Activated T-cell treated with anti-CD3 and anti-CD28 coated beads for 24 hours (primary cell): ENCODE results near the gene AGTR2.
"Not testable (repeated sequence)": the region's sequence is repeated elsewhere in the genome, so short reads cannot be mapped to it uniquely, and the experiment has no call there.

Experiments used
- DNase-seq: peaks from one replicate; pipeline ENCODE4 v3.0.0-alpha.2; 2020; ENCODE audit warnings: low read depth

AGTR2 gene, protein sequence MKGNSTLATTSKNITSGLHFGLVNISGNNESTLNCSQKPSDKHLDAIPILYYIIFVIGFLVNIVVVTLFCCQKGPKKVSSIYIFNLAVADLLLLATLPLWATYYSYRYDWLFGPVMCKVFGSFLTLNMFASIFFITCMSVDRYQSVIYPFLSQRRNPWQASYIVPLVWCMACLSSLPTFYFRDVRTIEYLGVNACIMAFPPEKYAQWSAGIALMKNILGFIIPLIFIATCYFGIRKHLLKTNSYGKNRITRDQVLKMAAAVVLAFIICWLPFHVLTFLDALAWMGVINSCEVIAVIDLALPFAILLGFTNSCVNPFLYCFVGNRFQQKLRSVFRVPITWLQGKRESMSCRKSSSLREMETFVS

GRCh38 chrX:116170511-116170910 is at the start of gene AGTR2:
Gene AGTR2 (plus strand): TSS chrX:116170744. CDS start chrX:116172281, 1,537 bp downstream.
- DNase-seq, result no peak

DNA sequence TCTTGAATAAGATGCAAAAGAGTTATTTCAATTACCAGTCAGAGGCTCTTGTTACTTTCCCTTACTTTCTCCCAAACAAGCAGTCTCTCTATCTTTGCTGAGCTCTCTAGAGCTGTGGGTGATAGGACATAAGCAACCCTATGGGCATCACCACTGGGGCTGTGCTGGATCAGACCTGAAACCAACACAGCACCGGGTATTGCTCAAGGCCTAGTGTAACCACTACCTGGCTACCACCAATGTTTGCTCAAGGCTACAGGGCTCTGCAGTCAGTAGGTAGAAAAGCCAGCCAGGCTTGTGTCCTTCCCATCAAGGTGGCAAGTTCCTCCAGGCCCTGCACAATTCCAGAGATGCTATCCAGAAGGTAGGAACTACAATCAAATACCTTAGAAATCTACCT is 35.3 kb upstream of the AGTR2 start:
- no peak for DNase-seq

GRCh38 chrX:116141270-116141669 is 29.3 kb upstream of the AGTR2 start:
- not testable (repeated sequence) for DNase-seq

DNA sequence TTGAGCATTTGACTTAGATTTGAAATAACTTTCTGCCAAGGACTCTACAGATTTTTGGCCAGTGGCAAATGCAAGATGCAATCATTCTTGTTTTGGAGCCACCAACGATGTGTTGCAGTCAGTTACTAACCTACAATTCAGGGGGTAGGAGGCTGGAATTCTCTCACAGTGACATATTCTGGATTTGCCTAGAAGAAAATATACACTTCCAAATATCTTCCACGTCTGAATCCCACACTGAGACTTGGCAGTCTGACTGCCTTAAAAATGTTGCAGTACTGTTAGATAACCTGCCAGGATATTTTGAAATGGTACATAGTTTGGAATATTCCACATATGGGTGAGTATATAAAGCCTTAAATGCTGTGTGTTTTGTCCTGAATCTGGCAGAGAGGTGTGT is 27.6 kb upstream of the AGTR2 start:
- DNase-seq, result no peak

- DNase-seq, result no peak
Measured at GRCh38 chrX:116172976-116173375, 2.4 kb downstream of the AGTR2 start.

DNA sequence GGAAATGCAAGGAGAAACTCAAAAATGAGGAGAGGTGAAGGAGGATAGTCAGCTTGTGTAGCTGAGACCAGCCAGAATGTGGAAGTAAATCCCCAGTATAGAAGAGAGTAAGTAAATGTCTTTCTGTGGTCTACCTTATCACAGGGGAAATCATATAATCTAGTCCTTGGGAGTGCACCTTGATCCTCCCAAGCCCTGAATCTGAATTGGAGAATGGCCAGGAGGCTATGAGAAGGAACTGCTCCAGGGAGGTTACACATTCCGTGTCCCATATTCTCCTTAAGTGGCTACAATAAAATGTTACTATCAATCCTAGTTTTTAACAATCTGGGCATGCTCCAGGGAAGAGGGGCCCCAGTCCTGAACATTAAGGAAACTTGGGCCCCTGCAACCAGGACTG is 10.8 kb downstream of the AGTR2 start:
- DNase-seq, result no peak

GRCh38 chrX:116185163-116185562 is 14.6 kb downstream of the AGTR2 start:
- no peak for DNase-seq

DNA sequence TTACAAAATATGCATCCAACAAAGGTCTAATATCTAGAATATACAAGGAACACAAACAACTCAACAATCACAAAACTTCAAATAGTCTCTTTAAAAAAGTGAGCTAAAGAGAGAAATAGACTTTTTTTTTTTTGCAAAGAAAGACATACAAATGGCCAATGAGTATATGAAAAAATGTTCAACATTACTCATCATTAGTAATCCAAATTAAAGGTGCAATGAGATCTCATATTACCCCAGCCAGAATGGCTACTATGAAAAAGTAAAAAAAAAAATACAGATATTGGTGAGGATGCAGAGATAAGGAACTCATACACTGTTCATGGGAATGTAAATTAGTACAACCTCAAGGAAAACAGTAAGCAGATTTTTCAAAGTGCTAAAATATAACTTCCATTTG is 24.1 kb downstream of the AGTR2 start:
- no peak for DNase-seq

- no peak for DNase-seq
Measured at GRCh38 chrX:116198235-116198634, 27.7 kb downstream of the AGTR2 start.

DNA sequence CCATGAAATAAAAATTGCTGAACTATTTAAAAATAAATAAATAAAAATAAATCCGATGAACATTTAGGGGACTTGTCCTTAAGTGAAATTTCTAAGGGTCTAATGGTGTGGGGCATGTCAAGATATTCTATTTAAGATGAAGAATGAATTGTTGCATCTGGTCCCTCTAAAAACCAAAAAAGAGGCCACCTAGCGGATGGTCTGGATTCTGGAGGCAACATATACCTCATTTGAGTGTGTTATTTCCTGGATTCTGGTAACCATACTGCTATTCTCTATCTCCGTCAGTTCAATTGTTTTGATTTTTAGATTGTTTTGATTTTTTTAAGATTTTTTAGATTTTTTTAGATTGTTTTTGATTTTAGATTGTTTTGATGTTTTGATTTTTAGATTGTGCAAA is 28.3 kb downstream of the AGTR2 start:
- DNase-seq, result no peak

- DNase-seq, result no peak
Measured at GRCh38 chrX:116204932-116205331, 34.4 kb downstream of the AGTR2 start.

GRCh38 chrX:116213262-116213661 is 42.7 kb downstream of the AGTR2 start:
- no peak for DNase-seq

GRCh38 chrX:116217080-116217479 is 46.5 kb downstream of the AGTR2 start:
- DNase-seq, result not testable (repeated sequence)
